GM21367 (cell line): ENCODE measurements around the gene DLK1.

Experiments
- ATAC-seq: cut with Tn5 transposase; IDR thresholded peaks from one replicate; pipeline ENCODE4 v1.9.1; 2021; ENCODE audit not compliant: unreplicated experiment

DLK1 gene

GRCh38 chr14:100726550-100727085, at the start of gene DLK1:
Gene DLK1, plus strand, starts transcription at chr14:100726892. Its CDS starts 177 bp downstream, at chr14:100727069.
- no peak for ATAC-seq

GRCh38 chr14:100677152-100677551, 49.5 kb upstream of the DLK1 start:
- ATAC-seq: no peak

- no peak for ATAC-seq
Measured at GRCh38 chr14:100677554-100678468, 48.9 kb upstream of the DLK1 start.

- ATAC-seq: no peak
Measured at GRCh38 chr14:100678469-100678828, 48.2 kb upstream of the DLK1 start.

GRCh38 chr14:100679153-100679552, 47.5 kb upstream of the DLK1 start:
- ATAC-seq: no peak

- ATAC-seq: no peak
Measured at GRCh38 chr14:100679707-100680438, 46.8 kb upstream of the DLK1 start.

GRCh38 chr14:100680439-100681051, 46.1 kb upstream of the DLK1 start:
- no peak for ATAC-seq

GRCh38 chr14:100681111-100681510, 45.6 kb upstream of the DLK1 start:
- no peak for ATAC-seq

- no peak for ATAC-seq
Measured at GRCh38 chr14:100682749-100683148, 43.9 kb upstream of the DLK1 start.

GRCh38 chr14:100683578-100683977, 43.1 kb upstream of the DLK1 start:
- ATAC-seq: no peak

GRCh38 chr14:100684154-100684553, 42.5 kb upstream of the DLK1 start:
- no peak for ATAC-seq

- no peak for ATAC-seq
Measured at GRCh38 chr14:100684961-100685360, 41.7 kb upstream of the DLK1 start.

GRCh38 chr14:100686858-100687257, 39.8 kb upstream of the DLK1 start:
- no peak for ATAC-seq

GRCh38 chr14:100687386-100687785, 39.3 kb upstream of the DLK1 start:
- no peak for ATAC-seq

- ATAC-seq: no peak
Measured at GRCh38 chr14:100688051-100688450, 38.6 kb upstream of the DLK1 start.

GRCh38 chr14:100688598-100689461, 37.9 kb upstream of the DLK1 start:
- no peak for ATAC-seq

- no peak for ATAC-seq
Measured at GRCh38 chr14:100690672-100691071, 36.0 kb upstream of the DLK1 start.

GRCh38 chr14:100691395-100692056, 35.2 kb upstream of the DLK1 start:
- ATAC-seq: no peak

GRCh38 chr14:100692256-100692655, 34.4 kb upstream of the DLK1 start:
- ATAC-seq: no peak
